GM18867 (cell line): ENCODE measurements around the gene HP1BP3.
"Not testable (repeated sequence)": the region's sequence is repeated elsewhere in the genome, so short reads cannot be mapped to it uniquely, and the experiment has no call there.

Source experiments
- ATAC-seq: cut with Tn5 transposase; IDR thresholded peaks from one replicate; pipeline ENCODE4 v1.9.1; 2021; ENCODE audit warnings: mild to moderate bottlenecking, moderate library complexity; ENCODE audit not compliant: unreplicated experiment

Gene HP1BP3

DNA sequence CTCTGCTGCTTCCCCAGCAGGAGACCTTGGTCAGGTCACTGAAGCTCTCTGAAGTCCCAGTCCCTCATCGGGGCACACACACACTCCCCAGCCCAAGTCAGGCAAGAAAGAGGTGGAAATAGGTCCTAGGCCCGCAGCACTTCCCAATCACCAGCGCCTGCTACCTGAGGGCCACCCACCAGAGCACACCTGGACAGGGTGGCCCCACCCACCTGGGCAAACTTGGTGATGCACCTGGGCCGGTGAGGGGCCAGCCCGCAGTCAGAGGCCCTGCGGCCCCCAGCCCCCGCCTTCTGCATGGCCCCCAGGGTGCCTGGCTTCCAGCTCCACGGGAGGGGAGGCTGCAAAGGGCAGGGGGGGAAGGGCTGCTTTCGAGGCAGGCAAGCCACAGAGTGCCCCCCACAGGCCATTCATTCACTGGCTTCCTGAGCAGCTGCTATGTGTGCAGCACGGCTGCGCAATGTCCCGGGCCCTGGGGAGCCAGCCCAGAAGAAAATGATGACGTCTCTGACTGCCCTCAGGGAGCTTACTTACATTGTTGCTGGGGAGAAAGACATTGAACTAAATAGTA lies 59.3 kb downstream of the HP1BP3 start:
- no peak for ATAC-seq

DNA sequence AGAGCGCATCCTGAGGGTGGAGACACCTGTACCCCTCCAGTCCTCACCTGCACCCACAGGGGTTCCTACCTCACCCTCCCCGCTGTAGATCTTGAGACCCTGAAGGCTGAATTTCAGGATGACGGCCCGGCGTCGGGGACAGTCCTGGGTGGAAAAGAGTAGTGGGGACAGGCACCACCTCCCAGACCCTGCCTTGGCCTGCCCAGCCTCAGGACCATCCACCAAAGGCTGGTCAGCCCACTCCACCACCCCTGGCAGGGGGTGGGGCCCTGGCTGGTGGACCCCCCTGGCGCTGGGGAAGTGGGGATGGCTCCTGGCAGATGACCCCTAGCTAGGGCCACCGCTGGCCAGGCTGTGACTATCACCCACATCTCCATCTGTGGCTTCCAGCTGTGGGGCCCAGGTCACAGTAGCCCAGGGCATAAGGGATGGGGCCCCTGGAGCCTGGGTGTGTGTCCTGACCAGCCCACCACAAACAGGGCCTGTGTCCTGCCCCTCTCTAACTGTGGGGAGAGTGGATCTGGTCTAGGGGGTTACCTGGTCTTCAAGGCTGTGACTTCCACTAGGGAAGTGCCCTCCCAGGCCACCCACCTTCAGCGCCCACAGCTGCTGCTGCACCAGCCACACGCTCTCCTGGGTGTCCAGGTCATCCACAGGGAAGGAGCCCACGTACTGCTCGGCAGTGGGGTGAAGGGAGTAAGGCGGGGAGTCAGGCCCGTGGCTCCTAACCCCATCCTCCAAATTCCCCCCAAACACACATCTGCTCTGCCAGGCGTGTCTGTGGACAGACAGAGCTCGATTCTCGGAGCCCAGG lies 60.0 kb downstream of the HP1BP3 start:
- ATAC-seq: no peak

DNA sequence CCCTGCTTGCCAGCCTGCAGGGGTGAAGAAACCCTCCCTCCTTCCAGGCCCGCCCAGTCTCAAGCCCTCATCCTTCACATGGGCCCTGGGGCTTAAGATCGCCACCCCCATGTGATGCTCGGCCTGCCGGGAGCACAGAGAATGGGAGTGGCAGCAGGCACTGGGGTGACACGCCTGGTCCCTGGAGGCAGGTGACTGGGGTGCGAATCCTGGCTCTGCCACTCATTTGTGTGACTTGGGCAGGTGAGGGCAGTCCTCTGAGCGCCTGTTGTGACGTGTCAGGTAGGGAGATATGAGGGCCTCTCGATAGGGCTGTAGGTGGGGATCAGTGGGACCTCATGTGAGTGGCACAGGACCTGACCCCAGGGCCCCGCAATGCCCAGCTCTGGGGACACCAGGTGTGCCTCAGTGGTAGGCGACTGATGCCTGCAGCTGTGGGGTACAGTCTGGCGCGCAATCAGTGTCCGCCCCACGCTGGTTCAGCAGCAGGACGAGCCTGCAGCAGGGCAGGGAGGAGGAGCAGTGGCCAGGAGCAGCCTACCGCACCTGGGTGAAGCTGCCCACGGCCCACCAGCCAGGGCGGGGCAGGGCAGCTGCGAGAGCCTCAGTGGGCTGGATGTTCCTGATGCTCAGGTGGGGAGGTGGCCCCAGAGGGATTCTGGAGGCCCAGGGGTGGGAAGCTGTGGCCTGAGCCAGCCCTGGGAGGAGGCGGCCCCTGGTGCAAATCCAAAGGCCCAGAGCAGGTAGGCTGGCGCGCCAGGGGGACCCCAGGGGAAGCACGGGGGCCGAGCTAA lies 60.8 kb downstream of the HP1BP3 start:
- ATAC-seq: no peak

DNA sequence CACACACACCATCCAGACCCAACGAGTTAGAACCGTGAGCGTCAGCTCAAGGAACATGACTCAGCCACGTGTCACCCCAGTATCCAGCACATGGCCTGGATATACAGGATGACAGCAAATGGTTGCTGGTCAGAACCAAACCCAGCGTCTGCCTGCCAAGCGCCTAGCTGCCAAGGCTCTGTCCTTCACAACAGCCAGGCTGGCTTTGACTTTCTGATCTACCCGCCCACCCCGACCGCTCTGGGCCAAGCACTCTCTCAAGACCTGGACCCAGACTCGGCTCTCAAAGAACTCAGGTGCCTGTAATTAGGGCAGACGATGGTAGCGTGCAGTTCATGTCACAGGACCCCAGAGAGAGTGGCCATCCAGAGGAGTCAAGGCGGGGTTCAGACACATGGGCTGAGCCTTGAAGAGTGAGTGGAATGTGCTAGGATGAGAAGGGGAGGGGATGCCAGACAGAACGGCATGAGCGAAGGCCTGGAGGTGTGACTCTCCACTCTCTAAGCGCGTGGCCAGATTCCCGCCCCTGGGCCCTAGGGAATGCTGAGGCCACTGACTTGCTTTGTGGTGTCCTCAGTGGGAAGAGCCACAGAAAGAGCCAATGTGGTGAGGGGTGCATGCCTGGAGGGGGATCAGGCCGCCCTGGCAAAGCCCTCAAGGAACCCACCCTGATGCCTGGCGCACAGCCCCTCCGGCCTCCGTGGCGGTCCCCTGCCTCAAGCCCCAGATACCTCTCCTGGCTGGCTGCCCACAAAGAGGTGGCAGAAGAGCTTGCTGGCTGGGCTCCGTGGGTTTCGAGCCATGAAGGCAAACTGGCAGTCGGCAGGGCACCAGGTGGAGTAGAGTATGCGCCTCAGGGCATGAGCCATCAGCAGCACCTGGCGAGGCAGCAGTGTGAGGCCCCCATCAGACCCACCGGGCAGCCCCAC lies 61.7 kb downstream of the HP1BP3 start:
- ATAC-seq: no peak

DNA sequence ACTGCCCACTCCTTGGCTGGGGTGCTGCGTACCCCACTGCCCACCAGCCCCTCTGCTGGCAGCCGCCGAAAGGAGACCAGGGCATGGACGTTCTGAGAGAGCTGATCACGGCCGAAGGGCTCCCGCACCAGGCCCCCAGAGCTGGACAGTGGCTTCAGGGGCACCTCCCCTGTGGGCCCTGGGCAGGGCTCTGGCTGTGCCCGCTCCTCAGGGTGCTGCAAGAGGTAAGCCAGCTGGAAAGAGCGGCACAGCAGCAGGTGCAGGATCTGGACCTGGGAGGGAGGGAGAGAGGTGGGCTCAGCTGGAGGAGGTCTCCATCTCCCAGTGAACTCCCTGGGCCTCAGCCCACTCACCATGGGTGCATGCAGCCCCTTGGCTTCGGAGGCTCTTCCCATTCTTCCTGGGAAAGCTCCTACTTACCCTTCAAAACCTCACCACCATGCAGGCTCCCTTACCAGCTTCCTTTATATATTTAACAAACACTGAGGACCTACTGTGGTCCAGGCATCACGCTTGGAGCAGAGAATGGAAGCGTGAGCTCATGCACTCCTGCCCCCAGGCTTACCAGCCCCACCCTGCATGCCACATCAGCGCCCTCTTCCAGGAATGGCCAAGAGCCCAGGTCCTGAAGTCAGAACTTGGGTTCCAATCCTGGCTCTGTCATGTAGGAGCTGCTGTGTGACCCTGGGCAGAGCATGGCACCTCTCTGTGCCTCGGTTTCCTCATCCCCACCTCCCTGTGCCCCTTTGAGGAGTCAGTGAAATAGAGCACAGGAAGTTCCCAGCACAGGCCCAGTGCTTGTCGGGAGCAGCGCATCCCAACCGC lies 62.5 kb downstream of the HP1BP3 start:
- no peak for ATAC-seq

DNA sequence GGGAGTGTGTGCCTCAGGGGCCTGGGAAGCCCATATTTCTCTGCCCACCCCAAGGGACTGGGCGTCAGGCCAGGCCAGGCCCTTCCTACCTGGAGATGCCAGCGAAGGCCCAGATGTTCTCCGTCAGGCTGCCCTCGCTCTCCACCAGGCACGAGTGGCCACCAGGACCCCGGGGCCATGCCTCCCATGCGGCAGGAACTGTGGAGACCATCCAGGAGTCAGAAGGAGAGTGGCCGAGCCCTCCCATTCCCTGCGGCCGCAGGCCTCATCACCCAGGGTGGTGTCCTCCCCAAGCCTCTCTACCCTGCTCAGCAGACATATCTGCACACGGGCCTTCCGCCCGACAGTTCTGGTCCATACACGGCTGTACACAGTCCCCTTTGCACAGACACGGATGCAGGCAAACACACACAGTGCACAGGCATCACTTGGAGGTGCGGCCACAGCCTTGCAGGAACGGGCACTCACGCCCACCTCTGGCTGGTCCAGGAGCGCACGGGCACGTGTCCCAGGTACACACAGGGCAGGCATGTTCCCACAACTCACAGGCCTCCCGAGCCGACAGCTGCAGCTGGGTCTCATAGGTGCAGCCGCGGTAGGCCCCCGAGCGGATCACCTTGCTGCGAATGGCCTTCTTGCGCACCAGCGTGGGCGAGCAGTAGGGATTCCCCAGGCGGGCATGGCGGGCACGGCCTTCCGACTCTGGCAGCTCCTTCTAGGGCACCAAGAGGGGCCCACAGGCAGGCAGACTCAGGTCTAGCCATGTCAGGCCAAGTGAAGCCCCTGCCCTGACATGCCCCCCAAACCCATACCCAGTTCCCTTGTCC lies 63.4 kb downstream of the HP1BP3 start:
- ATAC-seq: no peak

DNA sequence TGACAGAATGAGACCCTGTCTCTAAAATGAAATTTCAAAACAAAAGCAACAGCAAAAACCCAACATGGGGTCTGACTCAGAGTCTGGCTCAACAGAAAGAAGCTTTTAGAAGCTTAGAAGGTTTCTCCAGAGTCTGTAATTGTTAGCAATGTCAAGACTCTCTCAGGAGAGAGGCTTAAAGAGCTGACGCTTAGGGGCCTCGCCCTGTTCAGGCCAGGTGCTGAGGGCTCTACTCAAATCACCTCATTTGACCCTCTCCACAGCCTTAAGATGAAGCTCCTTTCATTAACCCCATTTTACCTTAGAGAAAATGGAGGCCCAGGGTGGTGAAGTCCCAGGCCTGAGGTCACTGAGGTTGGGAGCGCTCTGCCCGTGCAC lies 64.0 kb downstream of the HP1BP3 start:
- no peak for ATAC-seq

DNA sequence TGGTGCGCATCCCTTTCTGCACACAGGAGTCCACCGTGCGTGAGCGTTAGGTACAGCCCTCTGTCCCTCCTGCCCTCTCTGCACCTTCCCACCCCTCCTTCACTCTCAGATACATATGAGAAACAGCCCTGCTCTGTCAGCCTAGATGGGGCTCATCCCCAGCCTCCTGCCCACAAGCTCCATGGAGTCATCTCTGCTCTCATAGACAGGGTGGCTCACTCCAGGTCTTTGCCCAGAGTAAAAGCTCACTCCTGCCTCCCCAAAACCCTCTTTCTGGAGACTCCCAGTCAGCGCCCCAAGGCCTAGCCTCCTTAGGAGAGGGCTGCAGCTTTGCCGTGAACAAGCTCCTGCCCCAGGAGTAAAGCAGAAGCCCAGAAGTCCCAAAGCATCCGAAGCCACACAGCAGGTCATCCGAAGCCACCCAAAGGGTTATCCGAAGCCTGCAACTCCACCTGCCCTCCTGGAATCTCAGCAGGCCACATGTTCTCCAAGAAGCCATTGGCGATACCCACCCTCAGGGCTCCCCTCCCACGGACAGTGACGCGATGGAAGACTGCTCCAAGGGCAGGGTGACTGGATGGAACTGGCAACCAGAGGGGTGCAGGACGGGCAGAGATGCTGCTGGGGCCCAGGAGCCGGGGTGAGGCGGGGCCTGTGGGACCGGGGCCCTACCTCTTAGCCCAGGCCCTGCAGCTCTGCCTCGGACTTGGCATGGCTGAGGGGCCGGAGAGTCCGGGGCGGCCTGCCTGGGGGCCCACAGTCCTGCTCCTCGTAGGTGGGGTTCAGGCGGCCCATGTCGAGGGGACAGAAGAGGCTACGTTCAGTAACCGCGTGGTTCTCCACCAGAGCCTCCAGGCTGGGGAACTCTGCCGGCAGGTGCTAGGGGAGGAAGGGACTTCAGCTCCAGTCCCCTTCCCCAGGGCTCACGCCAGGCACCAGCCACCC lies 65.7 kb downstream of the HP1BP3 start:
- no peak for ATAC-seq

DNA sequence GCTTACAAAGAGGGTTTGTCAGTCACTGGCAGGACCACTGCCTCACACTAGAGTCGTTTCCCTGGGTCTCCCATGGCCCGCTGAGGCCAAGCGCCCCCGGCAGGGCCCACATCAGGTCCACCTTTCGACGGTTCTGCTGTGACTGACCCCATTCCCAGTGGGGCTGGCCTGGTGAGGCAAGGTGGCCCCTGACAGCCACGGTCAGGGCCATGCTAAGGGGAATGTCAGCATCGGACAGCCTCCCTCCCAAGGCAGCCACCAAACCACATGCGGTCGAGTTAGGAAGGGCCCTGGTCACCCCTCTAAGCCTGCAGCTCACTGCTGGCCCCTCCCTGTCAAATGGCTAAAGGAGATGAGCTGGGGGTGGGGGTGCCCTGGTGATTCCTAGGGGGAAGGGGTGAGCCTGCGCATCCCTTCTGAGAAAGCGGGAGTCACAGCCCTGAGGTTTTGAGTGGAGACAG lies 66.4 kb downstream of the HP1BP3 start:
- ATAC-seq: no peak

DNA sequence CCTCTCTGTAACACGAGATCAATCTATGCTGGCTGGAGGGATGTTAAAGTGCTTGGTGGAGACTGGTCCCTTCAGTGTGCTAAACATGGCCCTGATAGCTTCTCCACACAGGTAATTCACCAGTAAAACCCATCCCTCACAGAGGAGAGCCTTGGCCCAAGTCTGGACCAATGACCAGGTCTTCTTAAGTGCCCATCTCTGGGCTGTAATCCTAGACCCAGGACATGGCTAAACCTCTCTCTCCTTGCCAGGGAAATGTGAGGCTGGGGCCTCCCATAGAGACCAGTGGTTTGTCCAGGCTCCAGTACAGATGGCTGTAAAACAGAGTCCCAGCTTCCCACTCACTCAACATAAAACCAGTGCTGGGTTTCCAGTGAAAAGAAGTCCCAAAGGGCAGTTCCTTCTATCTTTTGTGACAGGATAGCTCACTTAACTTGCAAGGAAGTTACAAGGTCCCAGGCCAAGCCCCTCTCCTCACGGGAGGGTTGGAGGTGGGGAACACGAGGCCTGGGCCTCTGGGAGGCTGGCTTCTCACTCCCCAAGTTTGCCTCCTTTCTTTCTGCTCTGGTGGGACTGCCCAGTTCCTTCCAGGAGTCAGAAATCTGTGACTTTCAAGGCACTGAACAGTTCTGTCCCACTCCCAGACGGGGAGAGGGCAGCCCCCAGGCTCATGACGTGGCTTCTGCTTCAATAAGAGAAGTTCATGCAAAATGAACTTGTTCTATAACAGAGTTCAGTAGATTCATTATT lies 67.1 kb downstream of the HP1BP3 start:
- ATAC-seq: no peak

DNA sequence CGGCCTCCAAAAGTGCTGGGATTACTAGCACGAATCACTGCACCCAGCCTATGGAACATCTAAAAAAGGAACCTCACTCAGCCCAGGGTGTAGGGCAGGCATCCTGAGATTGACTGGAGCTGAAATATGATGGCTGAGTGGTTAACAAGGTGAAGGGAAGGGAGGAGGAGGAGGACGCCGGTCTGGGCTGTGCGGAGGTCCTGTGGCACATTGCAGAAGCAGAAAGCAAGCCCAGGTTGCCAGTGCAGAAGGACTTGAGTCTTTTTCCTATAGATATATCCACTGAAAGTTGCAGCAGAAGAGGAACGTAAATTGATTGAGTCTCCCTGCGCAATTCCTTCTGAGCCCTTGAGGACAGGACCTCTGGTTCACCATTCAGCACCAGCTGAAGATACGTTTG lies 67.8 kb downstream of the HP1BP3 start:
- ATAC-seq: no peak

DNA sequence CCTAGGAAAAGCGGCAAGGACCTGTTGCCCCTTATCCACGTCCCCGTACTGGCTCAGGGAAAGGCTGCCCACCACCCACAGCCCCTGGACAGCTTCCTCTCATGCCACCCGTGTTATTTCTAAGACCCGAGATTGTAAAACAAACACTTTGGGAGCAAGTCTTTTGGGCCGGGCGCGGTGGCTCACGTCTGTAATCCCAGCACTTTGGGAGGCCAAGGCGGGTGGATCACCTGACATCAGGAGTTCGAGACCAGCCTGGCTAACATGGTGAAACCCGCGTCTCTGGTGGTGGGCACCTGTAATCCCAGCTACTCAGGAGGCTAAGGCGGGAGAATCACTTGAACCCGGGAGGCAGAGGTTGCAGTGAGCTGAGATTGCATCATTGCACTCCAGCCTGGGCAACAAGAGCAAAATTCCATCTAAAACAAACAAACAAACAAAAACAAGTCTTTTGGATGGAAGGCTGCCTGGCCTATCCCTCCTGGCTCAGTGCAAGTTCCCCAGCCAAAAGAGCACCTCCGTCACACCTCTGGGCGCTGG lies 68.7 kb downstream of the HP1BP3 start:
- not testable (repeated sequence) for ATAC-seq

DNA sequence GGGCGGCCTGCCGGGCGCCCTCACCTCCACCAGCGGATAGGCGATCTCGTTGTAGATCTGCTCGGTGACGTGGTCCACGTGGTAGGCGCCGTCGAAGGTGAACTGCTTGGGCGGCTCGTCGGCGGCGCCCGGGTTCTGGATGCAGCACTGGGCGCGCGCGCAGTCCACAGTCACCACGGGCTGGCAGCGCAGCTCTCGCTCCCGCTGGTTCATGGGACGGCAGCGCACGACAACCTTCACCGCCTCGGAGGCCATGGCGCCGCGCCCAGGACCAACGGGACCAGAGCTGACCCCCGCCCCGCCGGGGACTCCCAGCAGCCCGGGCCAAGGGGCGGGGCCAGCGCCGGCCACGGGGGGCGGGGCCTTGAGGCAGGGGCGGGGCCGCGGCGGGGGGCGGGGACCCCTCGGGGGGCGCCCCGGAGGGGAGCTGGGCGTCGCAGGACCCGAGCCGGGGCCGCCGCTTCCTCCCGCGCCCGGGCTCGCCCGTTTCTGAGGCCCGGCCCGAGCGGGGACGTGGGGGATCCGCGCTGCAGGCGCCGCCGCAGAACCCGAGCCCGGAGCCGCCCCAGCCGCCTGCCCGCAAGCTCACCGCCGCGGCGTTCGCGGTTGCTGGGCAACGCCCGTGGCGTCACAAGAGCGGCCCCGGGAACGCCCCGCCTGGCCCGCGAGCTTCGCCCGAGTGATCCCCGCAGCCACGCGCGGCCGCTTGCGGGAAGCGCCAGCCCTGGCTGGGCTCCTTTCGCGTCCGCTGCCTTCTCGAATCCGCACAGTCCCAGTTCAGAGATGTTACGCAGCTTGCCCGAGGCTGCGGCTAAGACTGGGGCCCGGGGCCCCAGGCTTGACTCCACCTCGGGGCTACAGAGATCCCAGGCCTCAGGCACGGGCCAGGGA lies 69.4 kb downstream of the HP1BP3 start, which contains the start of gene KIF17:
KIF17 (minus strand) TSS at position 556 of the 891 bp plus-strand sequence; CDS start at position 255, 301 bp downstream.
- ATAC-seq: peak; percentile 68

DNA sequence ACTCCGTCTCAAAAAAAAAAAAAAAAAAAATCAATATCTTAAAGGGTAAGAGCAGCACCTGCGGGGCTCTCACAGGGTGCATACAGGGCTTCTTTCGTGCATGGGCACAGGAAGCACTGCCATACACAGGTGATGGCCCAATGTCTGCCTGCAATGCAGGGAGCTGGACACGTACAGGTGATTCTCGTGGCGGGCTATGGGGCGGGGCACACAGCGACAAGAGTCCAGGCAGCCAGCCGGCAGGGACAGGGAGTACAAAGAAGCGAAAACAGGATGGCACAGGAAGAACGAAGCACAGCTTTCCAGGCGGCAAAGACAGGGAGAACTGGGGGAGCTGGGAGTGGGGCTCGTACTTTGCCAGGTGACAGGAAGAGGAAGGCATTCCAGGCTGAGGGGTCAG lies 70.9 kb downstream of the HP1BP3 start:
- ATAC-seq: no peak

DNA sequence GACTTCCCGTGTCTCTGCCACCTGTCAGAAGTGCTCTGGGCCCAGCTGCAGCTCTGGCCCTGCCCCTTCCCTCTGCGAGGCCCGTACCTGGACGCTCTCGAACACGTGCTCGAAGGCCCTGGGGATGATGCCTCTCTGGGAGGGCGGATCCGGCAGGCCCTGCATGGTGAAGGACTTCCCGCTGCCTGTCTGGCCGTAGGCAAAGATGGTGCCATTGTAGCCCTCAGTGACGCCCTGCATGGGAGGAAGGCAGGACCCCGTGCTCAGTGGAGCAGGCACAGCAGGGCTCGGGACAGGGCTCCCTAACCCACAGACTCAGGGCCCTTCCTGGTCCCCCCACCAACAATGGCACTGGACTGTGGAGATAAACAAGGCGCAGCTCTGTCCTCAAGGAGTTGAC lies 71.7 kb downstream of the HP1BP3 start:
- no peak for ATAC-seq

DNA sequence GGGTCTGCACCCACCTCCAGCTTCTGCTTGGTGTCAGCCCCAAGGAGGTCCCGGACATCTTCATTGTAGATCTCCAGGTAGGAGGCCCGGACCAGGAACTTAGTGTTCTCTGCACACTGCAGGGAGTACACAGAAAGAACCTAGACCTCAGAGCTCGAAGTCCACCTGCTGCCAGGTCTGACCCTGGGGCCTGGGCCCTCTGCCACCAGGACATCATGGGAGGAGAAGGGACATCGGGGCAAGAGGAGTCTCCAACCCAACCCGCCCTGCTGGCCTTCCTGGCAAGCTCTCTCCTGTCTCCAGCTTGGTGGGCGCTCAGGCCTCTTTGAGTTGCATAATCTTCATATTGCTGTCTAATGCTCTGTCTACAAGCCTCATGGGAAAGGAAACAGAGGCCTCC lies 73.7 kb downstream of the HP1BP3 start:
- ATAC-seq: no peak
